ENCODE results near the gene FPGS.

FPGS gene

GRCh38 chr9:127761491-127761956, 41.2 kb upstream of the FPGS start:
- H2AFZ ChIP-seq, result no peak overlapping the region
- no peaks in the 10 kb centered on the region for H3K4me1 ChIP-seq
- H3K4me3 ChIP-seq (ENCODE audit: low read depth, low read length), result no peak overlapping the region
- H3K4me2 ChIP-seq (ENCODE audit: low read length), result no peak overlapping the region
- H3K27me3 ChIP-seq (ENCODE audit: control insufficient read depth, insufficient read depth, low read length), result no peaks in the 10 kb centered on the region
- no peaks in the 10 kb centered on the region for H3K36me3 ChIP-seq (ENCODE audit: control insufficient read depth, insufficient read depth, low read length)
- H3K79me2 ChIP-seq, result no peaks in the 10 kb centered on the region
- no peaks in the 10 kb centered on the region for H3K9me3 ChIP-seq (ENCODE audit: control insufficient read depth, low read length)
- peak overlapping the region; percentile 56 for H3K27ac ChIP-seq
- no peak overlapping the region for H3K9ac ChIP-seq
- no peak for TF ChIP-seq CTCF (IDR thresholded peaks at IDR 0.05)

- TF ChIP-seq CTCF (IDR thresholded peaks at IDR 0.05), result no peak
- Histone ChIP-seq H3K9ac (no peak overlapping the region), H3K4me3 (ENCODE audit: low read depth, low read length) (no peak overlapping the region), H3K4me1 (no peaks in the 10 kb centered on the region), H3K27ac (peak overlapping the region; percentile 77), H2AFZ (no peak overlapping the region), H3K27me3 (ENCODE audit: control insufficient read depth, insufficient read depth, low read length) (no peaks in the 10 kb centered on the region), H3K9me3 (ENCODE audit: control insufficient read depth, low read length) (no peaks in the 10 kb centered on the region), H3K36me3 (ENCODE audit: control insufficient read depth, insufficient read depth, low read length) (no peaks in the 10 kb centered on the region), H3K4me2 (ENCODE audit: low read length) (no peak overlapping the region), H3K79me2 (no peaks in the 10 kb centered on the region)
These were observed 40.5 kb upstream of the FPGS start for GRCh38 chr9:127762111-127762676.

- H3K4me2 ChIP-seq (ENCODE audit: low read length), result no peak overlapping the region
- no peaks in the 10 kb centered on the region for H3K79me2 ChIP-seq
- no peak overlapping the region for H3K4me3 ChIP-seq (ENCODE audit: low read depth, low read length)
- H3K36me3 ChIP-seq (ENCODE audit: control insufficient read depth, insufficient read depth, low read length), result no peaks in the 10 kb centered on the region
- H3K4me1 ChIP-seq, result no peaks in the 10 kb centered on the region
- TF ChIP-seq CTCF (IDR thresholded peaks at IDR 0.05), result no peak
- no peak overlapping the region for H2AFZ ChIP-seq
- no peak overlapping the region for H3K9ac ChIP-seq
- no peaks in the 10 kb centered on the region for H3K27me3 ChIP-seq (ENCODE audit: control insufficient read depth, insufficient read depth, low read length)
- no peaks in the 10 kb centered on the region for H3K9me3 ChIP-seq (ENCODE audit: control insufficient read depth, low read length)
- H3K27ac ChIP-seq, result peak overlapping the region; percentile 77
These were observed 38.7 kb upstream of the FPGS start for GRCh38 chr9:127763918-127764384.

- Histone ChIP-seq H3K36me3 (ENCODE audit: control insufficient read depth, insufficient read depth, low read length) (no peaks in the 10 kb centered on the region), H3K4me1 (no peaks in the 10 kb centered on the region), H3K27me3 (ENCODE audit: control insufficient read depth, insufficient read depth, low read length) (no peaks in the 10 kb centered on the region), H3K4me3 (ENCODE audit: low read depth, low read length) (no peak overlapping the region), H3K4me2 (ENCODE audit: low read length) (no peak overlapping the region), H2AFZ (no peak overlapping the region), H3K9me3 (ENCODE audit: control insufficient read depth, low read length) (no peaks in the 10 kb centered on the region), H3K79me2 (no peaks in the 10 kb centered on the region), H3K27ac (peak overlapping the region; percentile 65), H3K9ac (no peak overlapping the region)
- TF ChIP-seq CTCF (IDR thresholded peaks at IDR 0.05), result no peak
These were observed 37.3 kb upstream of the FPGS start for GRCh38 chr9:127765418-127765817.

GRCh38 chr9:127767410-127767809, 35.3 kb upstream of the FPGS start:
- no peak overlapping the region for H3K4me3 ChIP-seq (ENCODE audit: low read depth, low read length)
- no peaks in the 10 kb centered on the region for H3K9me3 ChIP-seq (ENCODE audit: control insufficient read depth, low read length)
- H3K27me3 ChIP-seq (ENCODE audit: control insufficient read depth, insufficient read depth, low read length), result no peaks in the 10 kb centered on the region
- no peak overlapping the region for H3K9ac ChIP-seq
- peak overlapping the region; percentile 65 for H3K27ac ChIP-seq
- no peaks in the 10 kb centered on the region for H3K4me1 ChIP-seq
- H3K79me2 ChIP-seq, result no peaks in the 10 kb centered on the region
- no peak overlapping the region for H2AFZ ChIP-seq
- TF ChIP-seq CTCF (IDR thresholded peaks at IDR 0.05), result no peak
- H3K36me3 ChIP-seq (ENCODE audit: control insufficient read depth, insufficient read depth, low read length), result no peaks in the 10 kb centered on the region
- no peak overlapping the region for H3K4me2 ChIP-seq (ENCODE audit: low read length)

All from parathyroid adenoma (tissue), 2 donors.